Activated CD8-positive, alpha-beta memory T cell treated with anti-CD3 and anti-CD28 coated beads for 36 hours (primary cell): Measurements from ENCODE around the gene SPG21. TPM values are rescaled to one million over a fixed set of nuclear protein-coding genes. Genes with fewer than 3 reads are reported as not detected.

Source experiments
- CTCF ChIA-PET: fragments of 350-600 bp; sonication (Branson Sonifier 250); formaldehyde crosslinking; loops from one replicate; lab custom pipeline; 2021; ENCODE audit warnings: antibody characterized with exemption; lab: Charles Lee
- POLR2A ChIA-PET: fragments of 350-600 bp; sonication (Branson Sonifier 250); formaldehyde crosslinking; loops from one replicate; lab custom pipeline; 2021; ENCODE audit warnings: antibody characterized with exemption; lab: Charles Lee
- total RNA-seq, 2 experiments: library from RNA; stranded (reverse); gene quantifications; one replicate each; pipeline ENCODE4 v1.2.3, GENCODE V29; 2021

The SPG21 gene
- total RNA-seq, 2 experiments from 2014 or later = 69.4 to 69.6 TPM

DNA sequence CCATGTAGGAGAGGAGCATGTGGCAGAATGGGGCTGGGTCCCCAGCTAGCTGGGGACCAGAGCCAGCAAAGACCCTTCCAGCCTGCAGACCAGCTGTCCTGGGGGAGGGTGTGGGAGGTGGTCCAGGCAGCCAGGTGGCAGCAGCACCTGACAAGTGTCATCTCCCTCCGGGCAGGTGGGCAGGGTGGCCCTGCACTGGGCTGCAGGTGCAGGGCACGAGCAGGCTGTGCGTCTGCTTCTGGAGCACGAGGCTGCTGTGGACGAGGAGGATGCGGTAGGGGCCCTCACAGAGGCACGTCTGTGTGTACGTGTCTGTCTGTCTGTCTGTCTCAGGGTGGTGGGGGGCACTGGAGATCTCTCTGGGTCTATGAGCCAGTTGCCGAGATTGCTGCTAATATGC lies 72.5 kb downstream of the SPG21 start:
- ChIA-PET CTCF (no interaction called here), POLR2A (no interaction called here)

DNA sequence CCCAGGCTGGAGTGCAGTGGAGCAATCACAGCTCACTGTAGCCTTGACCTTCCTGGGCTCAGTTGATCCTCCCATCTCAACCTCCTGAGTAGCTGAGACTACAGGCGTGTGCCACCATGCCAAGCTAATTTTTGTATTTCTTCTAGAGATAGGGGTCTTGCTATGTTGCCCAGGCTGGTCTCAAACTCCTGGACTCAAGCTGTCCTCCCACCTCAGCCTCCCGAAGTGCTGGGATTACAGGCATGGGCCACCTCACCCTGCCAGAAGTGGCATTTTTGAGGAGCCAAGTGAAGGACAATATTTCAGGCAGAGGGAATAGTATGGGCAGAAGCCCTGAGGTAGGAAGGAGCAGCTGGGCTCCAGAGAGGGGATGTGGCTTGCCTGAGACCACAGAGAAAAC lies 73.3 kb downstream of the SPG21 start:
- ChIA-PET POLR2A (no interaction called here), CTCF (no interaction called here)

DNA sequence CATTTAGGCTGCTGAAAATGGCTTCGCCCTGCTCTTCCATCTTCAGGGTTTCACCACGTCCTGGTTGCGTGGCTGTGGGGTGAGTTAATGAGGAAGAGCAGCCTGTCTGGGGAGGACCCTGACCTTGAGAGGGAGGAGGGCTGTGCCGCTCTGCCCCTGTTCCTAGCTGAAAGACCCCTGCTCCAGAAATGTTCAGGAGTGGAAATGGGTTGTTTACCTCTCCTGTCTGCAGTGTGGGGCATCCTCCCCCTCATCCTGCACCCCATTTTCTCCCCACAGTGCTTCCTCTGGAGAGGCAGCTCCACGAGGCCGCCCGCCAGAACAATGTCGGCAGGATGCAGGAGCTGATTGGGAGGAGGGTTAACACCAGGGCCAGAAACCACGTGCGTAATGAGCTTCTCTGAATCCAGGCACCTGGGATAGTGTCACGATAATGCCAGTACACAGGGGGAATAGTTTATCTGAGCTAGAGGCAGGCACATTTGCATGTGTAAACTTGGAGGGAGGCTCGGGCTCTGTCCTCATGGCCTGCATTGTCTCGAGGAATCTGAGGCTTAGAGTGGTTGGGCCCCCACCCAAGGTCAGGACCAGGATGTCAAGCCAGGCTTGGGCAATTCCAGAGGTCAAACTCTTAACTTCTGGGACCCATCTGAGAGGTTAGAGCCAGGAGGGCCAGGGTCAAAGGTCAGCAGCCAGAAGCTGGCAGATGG lies 74.0 kb downstream of the SPG21 start:
- ChIA-PET CTCF (no interaction called here), POLR2A (interaction anchor here (0.7 kb wide), 1 partner anchor 216 kb away, joined by 3 read pairs; no protein-coding TSS in a partner anchor)

Other genes with a start within 250 kb of the SPG21 start
- gene RBPMS2, start 214.3 kb downstream of the SPG21 start, total RNA-seq = not detected
- gene PIF1, start 164.3 kb downstream of the SPG21 start, total RNA-seq = 10 to 100 TPM; 25.5 to 27.8 TPM
- 10 to 100 TPM; 12.8 to 13.9 TPM for gene PLEKHO2, start 148.0 kb downstream of the SPG21 start, total RNA-seq
- gene ANKDD1A, start 78.0 kb downstream of the SPG21 start, total RNA-seq = 1 to 10 TPM; 2.2 to 2.3 TPM
- gene MTFMT, start 39.7 kb upstream of the SPG21 start, total RNA-seq = 10 to 100 TPM; 24.8 to 27.1 TPM
- gene SLC51B, start 55.5 kb upstream of the SPG21 start, total RNA-seq = not detected
- gene RASL12, start 78.1 kb upstream of the SPG21 start, total RNA-seq = not detected
- gene KBTBD13, start 86.8 kb upstream of the SPG21 start, total RNA-seq = not detected
- gene UBAP1L, start 125.3 kb upstream of the SPG21 start, total RNA-seq = 1 to 10 TPM; 2.8 to 2.9 TPM
- gene PDCD7, start 143.9 kb upstream of the SPG21 start, total RNA-seq = 10 to 100 TPM; 38.3 to 39.4 TPM
- gene CLPX, start 195.4 kb upstream of the SPG21 start, total RNA-seq = 10 to 100 TPM; 62.8 to 67.6 TPM
- under 1 TPM in 1 of 2 experiments, not detected in 1; 0.04 TPM for gene CILP, start 221.6 kb upstream of the SPG21 start, total RNA-seq